ENCODE measurements around the gene SRP54. TPM values are rescaled to one million over a fixed set of nuclear protein-coding genes. Genes with fewer than 3 reads are reported as not detected.

The SRP54 gene
- total RNA-seq, 4 donors from 2014 or later: 40.5 to 48.9 (median 47.1) TPM

- TF ChIP-seq CTCF (IDR thresholded peaks at IDR 0.05) (no peak), POLR2A (IDR thresholded peaks at IDR 0.05) (no peak), POLR2AphosphoS5 (IDR thresholded peaks at IDR 0.05) (no peak), EP300 (IDR thresholded peaks at IDR 0.05) (no peak)
- H3K36me3 ChIP-seq: peaks cover 0 to 33% of the 10 kb centered on the region in 2 donors
- no peak for ATAC-seq
- H3K27ac ChIP-seq: no peak overlapping the region
- no peaks in the 10 kb centered on the region for H3K9me3 ChIP-seq
- no peaks in the 10 kb centered on the region for H3K4me1 ChIP-seq
- no peaks in the 10 kb centered on the region for H3K27me3 ChIP-seq
- H3K4me3 ChIP-seq: no peak overlapping the region
- WGBS, 2 donors (ENCODE audit: low coverage in 1 of 2): 71 to 100% methylated on average over 1 of the region's 1 CpG
Measured at GRCh38 chr14:34970665-34971064, 12.1 kb upstream of the SRP54 start.

GRCh38 chr14:34971381-34971780, 11.4 kb upstream of the SRP54 start:
- no peak for TF ChIP-seq POLR2A (IDR thresholded peaks at IDR 0.05)
- TF ChIP-seq EP300 (IDR thresholded peaks at IDR 0.05): no peak
- no peak for TF ChIP-seq CTCF (IDR thresholded peaks at IDR 0.05)
- TF ChIP-seq POLR2AphosphoS5 (IDR thresholded peaks at IDR 0.05): no peak
- Histone ChIP-seq H3K36me3 (peaks cover 0 to 26% of the 10 kb centered on the region in 2 donors), H3K4me3 (no peak overlapping the region), H3K27me3 (no peaks in the 10 kb centered on the region), H3K27ac (no peak overlapping the region), H3K9me3 (no peaks in the 10 kb centered on the region), H3K4me1 (no peaks in the 10 kb centered on the region)
- no peak for ATAC-seq

GRCh38 chr14:34971801-34972200, 11.0 kb upstream of the SRP54 start:
- Histone ChIP-seq H3K4me3 (no peak overlapping the region), H3K36me3 (peaks cover 0 to 22% of the 10 kb centered on the region in 2 donors), H3K4me1 (no peaks in the 10 kb centered on the region), H3K27ac (no peak overlapping the region), H3K9me3 (no peaks in the 10 kb centered on the region), H3K27me3 (no peaks in the 10 kb centered on the region)
- TF ChIP-seq POLR2A (IDR thresholded peaks at IDR 0.05): no peak
- no peak for TF ChIP-seq POLR2AphosphoS5 (IDR thresholded peaks at IDR 0.05)
- no peak for TF ChIP-seq EP300 (IDR thresholded peaks at IDR 0.05)
- TF ChIP-seq CTCF (IDR thresholded peaks at IDR 0.05): no peak
- no peak for ATAC-seq
- 81% methylated on average over 3 of the region's 5 CpGs; no CpG with 5 or more reads in 1 of the 2 donors for WGBS, 2 donors (ENCODE audit: low coverage in 1 of 2)

- WGBS, 2 donors (ENCODE audit: low coverage in 1 of 2): 94 to 100% methylated on average over 1 to 5 of the region's 5 CpGs
- no peaks in the 10 kb centered on the region for H3K27me3 ChIP-seq
- peaks cover 0 to 19% (median 0%) of the 10 kb centered on the region in 3 donors for H3K4me1 ChIP-seq
- TF ChIP-seq POLR2AphosphoS5 (IDR thresholded peaks at IDR 0.05) (no peak), POLR2A (IDR thresholded peaks at IDR 0.05) (no peak), EP300 (IDR thresholded peaks at IDR 0.05) (no peak), CTCF (IDR thresholded peaks at IDR 0.05) (no peak)
- no peak overlapping the region for H3K4me3 ChIP-seq
- no peaks in the 10 kb centered on the region for H3K9me3 ChIP-seq
- no peaks in the 10 kb centered on the region for H3K36me3 ChIP-seq
- ATAC-seq: no peak
- H3K27ac ChIP-seq: no peak overlapping the region
Measured at GRCh38 chr14:34978444-34978843, 4.3 kb upstream of the SRP54 start.

GRCh38 chr14:34980337-34980900, 2.4 kb upstream of the SRP54 start:
- H3K27ac ChIP-seq: peak overlapping the region in 2 of 4 donors; percentile 92 to 98
- H3K4me3 ChIP-seq: no peak overlapping the region
- H3K27me3 ChIP-seq: no peaks in the 10 kb centered on the region
- ATAC-seq: no peak
- H3K9me3 ChIP-seq: no peaks in the 10 kb centered on the region
- TF ChIP-seq POLR2AphosphoS5 (IDR thresholded peaks at IDR 0.05) (no peak), CTCF (IDR thresholded peaks at IDR 0.05) (no peak), EP300 (IDR thresholded peaks at IDR 0.05) (no peak), POLR2A (IDR thresholded peaks at IDR 0.05) (no peak)
- H3K4me1 ChIP-seq: peaks cover 2 to 38% (median 14%) of the 10 kb centered on the region in 3 donors
- WGBS, 2 donors (ENCODE audit: low coverage in 1 of 2): 84 to 89% methylated on average over 11 of the region's 11 CpGs
- H3K36me3 ChIP-seq: no peaks in the 10 kb centered on the region

All from gastroesophageal sphincter (tissue), 4 donors.